ENCODE measurements around the gene TIPRL. TPM values are rescaled to one million over a fixed set of nuclear protein-coding genes. Genes with fewer than 3 reads are reported as not detected.

The TIPRL gene
- total RNA-seq, 2 donors from 2014 or later, result 29.3 to 30.9 TPM

- TF ChIP-seq CTCF (conservative IDR thresholded peaks at IDR 0.05), result no peak
- Histone ChIP-seq H3K4me3 (ENCODE audit: low read length) (no peak overlapping the region), H3K36me3 (ENCODE audit: control insufficient read depth, insufficient read depth, low read length) (no peaks in the 10 kb centered on the region), H3K4me1 (ENCODE audit: control insufficient read depth, insufficient read depth, low read length) (no peaks in the 10 kb centered on the region), H3K9ac (ENCODE audit: extremely low read depth, low read length, poor library complexity, severe bottlenecking) (no peak overlapping the region), H3K27me3 (ENCODE audit: control insufficient read depth, insufficient read depth, low read length, poor library complexity, severe bottlenecking) (no peaks in the 10 kb centered on the region), H3K27ac (ENCODE audit: low read depth, low read length) (no peak overlapping the region), H3K9me3 (ENCODE audit: control insufficient read depth, low read length) (peaks cover 37% of the 10 kb centered on the region)
- Mint-ChIP-seq H3K9me3 (peaks cover 40% of the 10 kb centered on the region), H3K27ac (no peak overlapping the region), H3K36me3 (ENCODE audit: low read depth) (peaks cover 2% of the 10 kb centered on the region), H3K27me3 (ENCODE audit: insufficient read depth) (no peaks in the 10 kb centered on the region), H3K4me3 (no peak overlapping the region), H3K4me1 (no peaks in the 10 kb centered on the region)
- WGBS, 2 experiments (ENCODE audit: insufficient coverage in 1 of 2, insufficient read length in 1 of 2), result 84 to 100% methylated on average over 1 to 2 of the region's 2 CpGs
- DNase-seq, result no peak
Measured at GRCh38 chr1:168161459-168161858, 17.3 kb upstream of the TIPRL start.

- H3K27me3 Mint-ChIP-seq (ENCODE audit: insufficient read depth), result no peaks in the 10 kb centered on the region
- Histone ChIP-seq H3K9ac (ENCODE audit: extremely low read depth, low read length, poor library complexity, severe bottlenecking) (no peak overlapping the region), H3K4me1 (ENCODE audit: control insufficient read depth, insufficient read depth, low read length) (peaks cover 4% of the 10 kb centered on the region), H3K27me3 (ENCODE audit: control insufficient read depth, insufficient read depth, low read length, poor library complexity, severe bottlenecking) (no peaks in the 10 kb centered on the region), H3K27ac (ENCODE audit: low read depth, low read length) (no peak overlapping the region), H3K9me3 (ENCODE audit: control insufficient read depth, low read length) (peaks cover 18% of the 10 kb centered on the region), H3K4me3 (ENCODE audit: low read length) (no peak overlapping the region), H3K36me3 (ENCODE audit: control insufficient read depth, insufficient read depth, low read length) (no peaks in the 10 kb centered on the region)
- no peak overlapping the region for H3K27ac Mint-ChIP-seq
- H3K4me3 Mint-ChIP-seq, result no peak overlapping the region
- TF ChIP-seq CTCF (conservative IDR thresholded peaks at IDR 0.05), result no peak
- H3K9me3 Mint-ChIP-seq, result peaks cover 19% of the 10 kb centered on the region
- 71 to 79% methylated on average over 2 to 3 of the region's 3 CpGs for WGBS, 2 experiments (ENCODE audit: insufficient coverage in 1 of 2, insufficient read length in 1 of 2)
- peaks cover 10% of the 10 kb centered on the region for H3K4me1 Mint-ChIP-seq
- no peak for DNase-seq
- H3K36me3 Mint-ChIP-seq (ENCODE audit: low read depth), result peaks cover 2% of the 10 kb centered on the region
Measured at GRCh38 chr1:168163670-168164069, 15.1 kb upstream of the TIPRL start.

GRCh38 chr1:168164771-168165170, 14.0 kb upstream of the TIPRL start:
- 88 to 89% methylated on average over 2 to 3 of the region's 3 CpGs for WGBS, 2 experiments (ENCODE audit: insufficient coverage in 1 of 2, insufficient read length in 1 of 2)
- H3K27me3 Mint-ChIP-seq (ENCODE audit: insufficient read depth), result no peaks in the 10 kb centered on the region

More at GRCh38 chr1:168164771-168165170, 14.0 kb upstream of the TIPRL start:
- H3K9me3 ChIP-seq (ENCODE audit: control insufficient read depth, low read length), result peaks cover 10% of the 10 kb centered on the region
- no peak overlapping the region for H3K27ac Mint-ChIP-seq
- H3K27me3 ChIP-seq (ENCODE audit: control insufficient read depth, insufficient read depth, low read length, poor library complexity, severe bottlenecking), result no peaks in the 10 kb centered on the region
- H3K4me3 Mint-ChIP-seq, result no peak overlapping the region
- H3K27ac ChIP-seq (ENCODE audit: low read depth, low read length), result no peak overlapping the region
- peaks cover 10% of the 10 kb centered on the region for H3K4me1 Mint-ChIP-seq
- no peak overlapping the region for H3K4me3 ChIP-seq (ENCODE audit: low read length)
- peaks cover 4% of the 10 kb centered on the region for H3K4me1 ChIP-seq (ENCODE audit: control insufficient read depth, insufficient read depth, low read length)
- H3K36me3 ChIP-seq (ENCODE audit: control insufficient read depth, insufficient read depth, low read length), result no peaks in the 10 kb centered on the region
- H3K9me3 Mint-ChIP-seq, result peaks cover 10% of the 10 kb centered on the region
- no peaks in the 10 kb centered on the region for H3K36me3 Mint-ChIP-seq (ENCODE audit: low read depth)
- TF ChIP-seq CTCF (conservative IDR thresholded peaks at IDR 0.05), result no peak
- H3K9ac ChIP-seq (ENCODE audit: extremely low read depth, low read length, poor library complexity, severe bottlenecking), result no peak overlapping the region
- DNase-seq, result no peak

Data from endodermal cell (in vitro differentiated cells).